HL-60 (cell line): ENCODE results near the gene TIMMDC1.

Experiments used
- POLR2AphosphoS5 ChIP-seq: IDR thresholded peaks from 2 replicates; pipeline ENCODE4 v1.6.1; 2012; ENCODE audit warnings: low read depth
- TF ChIP-seq, protein P1 (sequence below): IDR thresholded peaks from one replicate; pipeline ENCODE4 v1.5.1; 2011; ENCODE audit warnings: low read length, control low read depth, inconsistent platforms; ENCODE audit not compliant: insufficient read depth
- TF ChIP-seq, protein P2 (sequence below): IDR thresholded peaks from 2 replicates; pipeline ENCODE4 v1.6.1; 2012; ENCODE audit warnings: low read depth; ENCODE audit not compliant: insufficient replicate concordance

DNA sequence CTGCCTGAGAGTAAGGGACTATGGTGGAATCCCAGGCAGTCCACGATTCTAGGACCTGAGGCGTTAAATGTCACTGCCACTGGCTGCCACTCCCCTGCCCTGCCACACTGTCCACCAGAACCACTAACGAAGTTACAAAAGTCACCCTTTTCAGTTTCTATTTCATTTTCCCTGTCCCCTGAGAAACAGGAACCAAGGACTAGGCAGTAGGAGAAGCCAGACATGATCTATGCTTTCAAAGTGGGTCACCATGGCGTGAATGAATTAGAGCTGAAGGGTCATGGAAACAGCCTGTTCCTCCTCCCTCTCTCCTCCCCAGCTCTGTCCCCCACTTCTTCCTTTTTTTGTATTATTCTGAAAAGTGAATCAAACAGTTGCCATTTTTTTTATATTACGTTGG lies 71.9 kb downstream of the TIMMDC1 start:
- TF ChIP-seq, protein P1, sequence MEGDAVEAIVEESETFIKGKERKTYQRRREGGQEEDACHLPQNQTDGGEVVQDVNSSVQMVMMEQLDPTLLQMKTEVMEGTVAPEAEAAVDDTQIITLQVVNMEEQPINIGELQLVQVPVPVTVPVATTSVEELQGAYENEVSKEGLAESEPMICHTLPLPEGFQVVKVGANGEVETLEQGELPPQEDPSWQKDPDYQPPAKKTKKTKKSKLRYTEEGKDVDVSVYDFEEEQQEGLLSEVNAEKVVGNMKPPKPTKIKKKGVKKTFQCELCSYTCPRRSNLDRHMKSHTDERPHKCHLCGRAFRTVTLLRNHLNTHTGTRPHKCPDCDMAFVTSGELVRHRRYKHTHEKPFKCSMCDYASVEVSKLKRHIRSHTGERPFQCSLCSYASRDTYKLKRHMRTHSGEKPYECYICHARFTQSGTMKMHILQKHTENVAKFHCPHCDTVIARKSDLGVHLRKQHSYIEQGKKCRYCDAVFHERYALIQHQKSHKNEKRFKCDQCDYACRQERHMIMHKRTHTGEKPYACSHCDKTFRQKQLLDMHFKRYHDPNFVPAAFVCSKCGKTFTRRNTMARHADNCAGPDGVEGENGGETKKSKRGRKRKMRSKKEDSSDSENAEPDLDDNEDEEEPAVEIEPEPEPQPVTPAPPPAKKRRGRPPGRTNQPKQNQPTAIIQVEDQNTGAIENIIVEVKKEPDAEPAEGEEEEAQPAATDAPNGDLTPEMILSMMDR: no peak
- TF ChIP-seq, protein P2, sequence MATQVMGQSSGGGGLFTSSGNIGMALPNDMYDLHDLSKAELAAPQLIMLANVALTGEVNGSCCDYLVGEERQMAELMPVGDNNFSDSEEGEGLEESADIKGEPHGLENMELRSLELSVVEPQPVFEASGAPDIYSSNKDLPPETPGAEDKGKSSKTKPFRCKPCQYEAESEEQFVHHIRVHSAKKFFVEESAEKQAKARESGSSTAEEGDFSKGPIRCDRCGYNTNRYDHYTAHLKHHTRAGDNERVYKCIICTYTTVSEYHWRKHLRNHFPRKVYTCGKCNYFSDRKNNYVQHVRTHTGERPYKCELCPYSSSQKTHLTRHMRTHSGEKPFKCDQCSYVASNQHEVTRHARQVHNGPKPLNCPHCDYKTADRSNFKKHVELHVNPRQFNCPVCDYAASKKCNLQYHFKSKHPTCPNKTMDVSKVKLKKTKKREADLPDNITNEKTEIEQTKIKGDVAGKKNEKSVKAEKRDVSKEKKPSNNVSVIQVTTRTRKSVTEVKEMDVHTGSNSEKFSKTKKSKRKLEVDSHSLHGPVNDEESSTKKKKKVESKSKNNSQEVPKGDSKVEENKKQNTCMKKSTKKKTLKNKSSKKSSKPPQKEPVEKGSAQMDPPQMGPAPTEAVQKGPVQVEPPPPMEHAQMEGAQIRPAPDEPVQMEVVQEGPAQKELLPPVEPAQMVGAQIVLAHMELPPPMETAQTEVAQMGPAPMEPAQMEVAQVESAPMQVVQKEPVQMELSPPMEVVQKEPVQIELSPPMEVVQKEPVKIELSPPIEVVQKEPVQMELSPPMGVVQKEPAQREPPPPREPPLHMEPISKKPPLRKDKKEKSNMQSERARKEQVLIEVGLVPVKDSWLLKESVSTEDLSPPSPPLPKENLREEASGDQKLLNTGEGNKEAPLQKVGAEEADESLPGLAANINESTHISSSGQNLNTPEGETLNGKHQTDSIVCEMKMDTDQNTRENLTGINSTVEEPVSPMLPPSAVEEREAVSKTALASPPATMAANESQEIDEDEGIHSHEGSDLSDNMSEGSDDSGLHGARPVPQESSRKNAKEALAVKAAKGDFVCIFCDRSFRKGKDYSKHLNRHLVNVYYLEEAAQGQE: no peak
- TF ChIP-seq POLR2AphosphoS5: no peak
